GM23248 (cell line): ENCODE data around the gene MX1.

Experiments
- EZH2 ChIP-seq: fragments of 200-600 bp; sonication (generic); IDR thresholded peaks from 2 replicates; pipeline ENCODE4 v1.6.1; 2018; ENCODE audit warnings: antibody characterized with exemption, mild to moderate bottlenecking; ENCODE audit not compliant: insufficient read depth, poor library complexity, severe bottlenecking
- EZH2phosphoT487 ChIP-seq: fragments of 200-600 bp; sonication (generic); IDR thresholded peaks from 2 replicates; pipeline ENCODE4 v1.6.1; 2018; ENCODE audit warnings: antibody characterized with exemption, moderate library complexity, mild to moderate bottlenecking, low read depth; ENCODE audit not compliant: insufficient read depth

GRCh38 chr21:41487082-41487481, 61.0 kb downstream of the MX1 start:
- TF ChIP-seq EZH2, result no peak
- no peak for TF ChIP-seq EZH2phosphoT487
